ENCODE data around the gene FAM20A.
"Not testable (repeated sequence)": the region's sequence is repeated elsewhere in the genome, so short reads cannot be mapped to it uniquely, and the experiment has no call there.

FAM20A gene

DNA sequence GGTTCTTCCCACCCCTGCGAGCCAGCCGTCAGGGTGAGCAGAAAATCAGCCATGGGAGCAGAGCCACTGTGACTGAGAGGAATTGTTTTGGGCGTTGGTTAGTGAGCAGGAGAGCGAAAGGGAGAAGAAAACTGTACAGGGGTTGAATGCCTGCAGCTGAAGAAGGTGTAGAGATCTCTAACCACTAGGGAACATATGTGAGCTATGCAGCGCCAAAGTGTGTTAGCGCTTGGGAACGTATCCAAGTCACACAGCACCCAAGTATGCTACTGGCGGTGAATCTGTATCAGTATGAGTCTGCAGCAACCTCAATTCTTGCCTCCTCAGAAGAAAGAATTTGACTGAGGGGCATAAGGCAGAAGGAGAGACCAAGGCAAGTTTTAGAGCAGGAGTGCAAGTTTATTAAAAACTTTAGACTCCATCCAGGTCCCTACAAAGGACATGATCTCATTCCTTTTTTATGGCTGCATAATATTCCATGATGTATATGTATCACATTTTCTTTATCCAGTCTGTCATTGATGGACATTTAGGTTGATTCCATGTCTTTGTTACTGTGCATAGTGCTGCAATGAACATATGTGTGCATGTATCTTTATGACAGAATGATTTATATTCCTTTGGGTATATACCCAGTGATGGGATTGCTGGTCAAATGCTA is 108.6 kb downstream of the FAM20A start:
- DNase-seq = not testable (repeated sequence)

GRCh38 chr17:68491381-68492231 is 109.6 kb downstream of the FAM20A start:
- no peak for DNase-seq

DNA sequence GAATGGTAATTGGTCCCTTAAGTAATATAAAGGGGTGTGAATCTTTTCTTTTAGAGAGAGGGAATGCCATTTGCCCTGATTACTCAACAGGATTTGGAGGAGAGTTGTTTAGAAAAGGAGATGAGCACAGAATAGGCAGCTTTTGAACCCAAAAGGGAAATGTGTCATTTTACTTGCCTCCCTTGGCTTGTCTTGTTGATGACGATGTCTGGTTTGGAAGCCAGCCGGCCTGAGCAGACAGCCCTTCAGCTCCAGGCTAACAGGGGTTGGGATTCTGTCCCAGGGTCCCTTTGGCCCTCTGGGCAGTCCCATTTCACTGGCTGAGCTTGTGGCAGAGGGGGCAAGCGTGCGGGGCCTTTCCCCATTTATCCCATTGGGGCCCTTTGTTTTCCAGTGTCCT is 111.2 kb downstream of the FAM20A start:
- no peak for DNase-seq
